D721Med (cell line): ENCODE data around the gene ADSS1.
"Not testable (repeated sequence)": the region's sequence is repeated elsewhere in the genome, so short reads cannot be mapped to it uniquely, and the experiment has no call there.

Experiments used
- DNase-seq: peaks from one replicate; pipeline ENCODE4 v3.0.0; 2011; ENCODE audit warnings: low spot score; ENCODE audit not compliant: insufficient read length
- FAIRE-seq: peaks from 2 replicates; lab custom pipeline; 2011; peaks lifted over from hg19 to GRCh38; lab: Jason Lieb, UNC
- TF ChIP-seq, protein P1 (sequence below): IDR thresholded peaks from 2 replicates; pipeline ENCODE4 v1.5.1; 2012; ENCODE audit warnings: mild to moderate bottlenecking, control low read depth; ENCODE audit not compliant: insufficient read depth; ENCODE audit errors: missing control alignments

Gene ADSS1

DNA sequence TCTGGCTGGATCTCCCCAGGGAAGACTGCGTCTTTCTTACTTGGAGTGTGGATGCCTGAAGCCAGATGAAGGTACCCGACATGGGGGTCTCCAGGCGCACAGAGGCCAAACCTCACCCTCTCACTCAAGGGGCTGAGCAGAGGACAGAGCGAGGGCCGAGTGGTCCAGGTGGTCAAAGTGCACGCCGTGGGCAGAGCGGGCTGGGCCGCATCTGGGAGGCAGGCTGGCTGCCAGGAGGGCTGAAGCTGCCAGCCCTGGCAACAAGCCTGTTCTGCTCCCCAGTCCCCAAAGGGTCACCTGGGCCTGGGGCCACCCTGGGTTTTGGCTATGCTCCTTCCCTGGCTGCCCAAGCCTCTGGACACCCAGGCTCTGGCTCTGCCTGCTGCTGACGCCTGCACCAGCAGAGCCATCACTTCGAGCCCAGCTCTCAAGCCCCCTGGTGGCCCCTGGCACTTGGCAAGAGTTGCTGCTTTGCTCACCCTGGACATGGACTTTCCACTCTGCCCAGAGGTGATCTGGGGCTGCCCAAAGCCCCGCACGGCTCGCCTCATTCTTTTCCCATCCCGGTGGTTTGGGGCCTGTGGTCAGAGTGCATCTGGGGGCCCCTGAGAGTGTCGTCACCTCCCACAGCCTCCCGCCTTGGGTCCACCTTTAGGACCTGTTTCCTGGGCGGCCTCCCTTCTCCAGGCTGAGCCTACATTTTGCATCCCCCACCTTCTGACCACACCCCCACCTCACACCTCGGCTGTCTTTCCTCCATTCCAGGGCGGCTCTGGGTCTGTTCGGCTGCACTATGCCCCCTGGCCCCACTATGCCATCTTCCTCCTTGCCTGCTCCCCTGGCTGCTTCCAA is 2.8 kb downstream of the ADSS1 start:
- FAIRE-seq: no peak
- no peak for DNase-seq
- TF ChIP-seq, protein P1, sequence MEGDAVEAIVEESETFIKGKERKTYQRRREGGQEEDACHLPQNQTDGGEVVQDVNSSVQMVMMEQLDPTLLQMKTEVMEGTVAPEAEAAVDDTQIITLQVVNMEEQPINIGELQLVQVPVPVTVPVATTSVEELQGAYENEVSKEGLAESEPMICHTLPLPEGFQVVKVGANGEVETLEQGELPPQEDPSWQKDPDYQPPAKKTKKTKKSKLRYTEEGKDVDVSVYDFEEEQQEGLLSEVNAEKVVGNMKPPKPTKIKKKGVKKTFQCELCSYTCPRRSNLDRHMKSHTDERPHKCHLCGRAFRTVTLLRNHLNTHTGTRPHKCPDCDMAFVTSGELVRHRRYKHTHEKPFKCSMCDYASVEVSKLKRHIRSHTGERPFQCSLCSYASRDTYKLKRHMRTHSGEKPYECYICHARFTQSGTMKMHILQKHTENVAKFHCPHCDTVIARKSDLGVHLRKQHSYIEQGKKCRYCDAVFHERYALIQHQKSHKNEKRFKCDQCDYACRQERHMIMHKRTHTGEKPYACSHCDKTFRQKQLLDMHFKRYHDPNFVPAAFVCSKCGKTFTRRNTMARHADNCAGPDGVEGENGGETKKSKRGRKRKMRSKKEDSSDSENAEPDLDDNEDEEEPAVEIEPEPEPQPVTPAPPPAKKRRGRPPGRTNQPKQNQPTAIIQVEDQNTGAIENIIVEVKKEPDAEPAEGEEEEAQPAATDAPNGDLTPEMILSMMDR: no peak

DNA sequence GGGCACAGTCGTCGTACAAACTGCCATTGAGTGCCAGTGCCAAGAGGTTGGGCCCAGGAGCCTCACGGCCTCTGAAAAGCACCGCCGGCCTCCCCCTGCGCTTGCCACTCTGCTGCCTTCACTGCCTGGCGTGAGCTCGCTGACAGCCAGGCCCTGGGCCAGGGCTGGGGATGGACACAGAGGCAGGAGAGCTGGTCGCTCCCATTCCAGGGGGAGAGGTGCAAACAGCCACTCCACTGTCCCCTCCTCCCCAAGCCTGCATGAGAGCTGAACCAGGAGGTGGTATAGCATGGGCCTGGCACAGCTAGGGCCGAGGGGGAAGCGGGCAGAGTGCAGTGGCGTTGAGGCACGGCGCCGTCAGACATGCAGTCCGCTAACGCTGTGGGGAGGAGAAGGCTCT is 4.6 kb downstream of the ADSS1 start:
- FAIRE-seq (no peak), DNase-seq (no peak)
- TF ChIP-seq, protein P1: no peak

DNA sequence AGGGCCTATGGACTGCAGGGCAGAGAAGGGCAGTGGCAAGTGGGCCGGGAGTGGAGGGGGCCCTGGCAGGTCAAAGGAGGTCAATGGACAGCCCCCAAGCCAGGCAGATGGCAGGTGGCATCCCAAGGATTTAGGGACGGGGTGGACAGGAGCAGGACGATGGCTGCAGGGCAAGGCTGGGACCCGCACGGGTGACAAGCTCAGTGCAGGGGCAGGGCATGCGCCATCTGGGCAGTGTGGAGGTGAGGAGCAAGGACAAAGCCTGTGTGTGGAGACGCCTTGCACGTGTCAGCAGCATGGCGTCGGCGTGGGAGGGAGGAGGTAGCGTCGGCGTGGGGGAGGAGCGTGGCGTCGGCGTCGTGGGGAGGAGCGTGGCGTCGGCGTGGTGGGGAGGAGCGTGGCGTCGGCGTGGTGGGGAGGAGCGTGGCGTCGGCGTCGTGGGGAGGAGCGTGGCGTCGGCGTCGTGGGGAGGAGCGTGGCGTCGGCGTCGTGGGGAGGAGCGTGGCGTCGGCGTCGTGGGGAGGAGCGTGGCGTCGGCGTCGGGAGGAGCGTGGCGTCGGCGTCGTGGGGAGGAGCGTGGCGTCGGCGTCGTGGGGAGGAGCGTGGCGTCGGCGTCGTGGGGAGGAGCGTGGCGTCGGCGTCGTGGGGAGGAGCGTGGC is 5.3 kb downstream of the ADSS1 start:
- not testable (repeated sequence) for DNase-seq, FAIRE-seq

DNA sequence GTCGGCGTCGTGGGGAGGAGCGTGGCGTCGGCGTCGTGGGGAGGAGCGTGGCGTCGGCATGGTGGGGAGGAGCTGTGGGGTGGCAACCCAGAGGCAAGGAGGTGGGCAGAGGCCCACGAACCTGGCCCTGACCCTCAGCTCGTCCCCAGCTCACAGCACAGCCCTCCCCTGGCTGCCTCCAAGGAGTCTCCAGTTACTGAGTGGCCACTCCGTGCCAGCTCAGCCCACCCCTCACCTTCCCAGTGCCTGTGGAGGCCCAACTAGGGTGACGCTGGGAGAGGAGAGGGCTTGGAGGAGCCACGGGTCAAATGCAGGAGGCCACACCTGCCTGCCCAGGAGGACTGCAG is 5.8 kb downstream of the ADSS1 start:
- DNase-seq (no peak), FAIRE-seq (no peak)
- TF ChIP-seq, protein P1: no peak

DNA sequence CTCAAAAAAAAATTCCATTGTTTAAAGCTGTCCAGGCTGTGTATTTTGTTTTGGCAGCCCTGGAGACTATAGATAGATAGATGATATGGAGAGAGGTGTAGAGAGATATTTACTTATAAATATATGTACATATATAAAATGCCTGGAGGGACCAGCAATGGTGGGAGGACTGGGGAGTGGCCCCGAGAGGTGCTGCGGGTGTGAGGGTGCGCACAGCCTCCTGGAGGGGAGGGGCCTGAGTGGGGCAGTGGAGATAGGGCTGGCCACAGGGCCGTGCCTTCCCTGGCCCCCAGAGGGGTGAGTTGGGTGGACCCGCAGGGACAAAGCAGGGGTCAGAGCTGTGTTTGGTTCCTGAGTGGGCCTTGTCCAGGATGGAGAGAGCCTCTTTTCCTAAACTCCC is 6.5 kb downstream of the ADSS1 start:
- TF ChIP-seq, protein P1: no peak
- DNase-seq (no peak), FAIRE-seq (no peak)

DNA sequence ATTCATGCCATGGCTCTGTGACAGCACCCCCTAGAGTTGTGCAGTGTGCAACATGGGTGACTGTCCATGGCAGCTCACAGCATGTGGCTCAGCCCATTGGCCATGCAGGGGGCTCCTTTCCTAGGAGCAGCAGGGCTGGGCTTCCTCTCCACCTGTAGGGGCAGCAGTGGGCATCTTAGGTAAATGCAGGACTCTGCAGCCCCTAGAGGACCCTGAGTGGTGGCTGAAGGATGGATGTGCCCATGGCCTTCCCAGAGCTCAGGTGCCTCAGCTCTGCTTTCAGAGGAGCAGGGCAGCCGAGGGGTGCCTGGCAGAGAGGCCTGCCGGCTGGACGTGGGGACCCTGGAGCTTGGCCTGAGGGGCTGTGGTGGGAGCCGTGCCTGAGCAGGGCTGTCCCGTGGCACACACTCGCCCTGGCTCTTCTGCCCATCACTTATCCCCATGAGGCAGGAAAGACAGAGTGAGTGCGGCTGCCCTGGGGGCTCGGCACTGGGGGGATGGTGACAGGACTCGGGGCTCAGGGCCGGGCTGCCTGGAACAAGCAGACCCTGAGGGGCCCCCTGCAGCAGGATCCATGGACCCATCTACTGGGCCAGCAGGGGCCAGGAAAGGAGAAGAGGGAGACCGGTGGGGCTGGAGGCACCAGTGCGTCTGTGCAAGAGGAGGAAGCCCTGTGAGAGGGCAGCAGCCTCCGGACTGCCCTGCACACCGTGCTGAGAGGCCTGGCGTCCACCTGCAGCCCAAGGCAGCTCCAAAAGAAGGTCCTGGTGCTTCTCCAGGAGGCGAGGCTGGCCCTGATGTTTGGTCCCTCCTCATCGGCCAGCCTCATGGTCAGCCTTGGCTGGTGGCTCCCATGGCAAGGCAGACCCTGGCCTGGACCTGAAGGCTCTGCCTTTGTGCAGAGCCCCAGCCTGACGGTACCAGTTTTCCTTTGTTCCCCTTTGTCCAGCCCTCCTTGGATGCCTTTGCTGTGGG is 7.6 kb downstream of the ADSS1 start:
- DNase-seq (no peak), FAIRE-seq (no peak)
- TF ChIP-seq, protein P1: peak; percentile 9

DNA sequence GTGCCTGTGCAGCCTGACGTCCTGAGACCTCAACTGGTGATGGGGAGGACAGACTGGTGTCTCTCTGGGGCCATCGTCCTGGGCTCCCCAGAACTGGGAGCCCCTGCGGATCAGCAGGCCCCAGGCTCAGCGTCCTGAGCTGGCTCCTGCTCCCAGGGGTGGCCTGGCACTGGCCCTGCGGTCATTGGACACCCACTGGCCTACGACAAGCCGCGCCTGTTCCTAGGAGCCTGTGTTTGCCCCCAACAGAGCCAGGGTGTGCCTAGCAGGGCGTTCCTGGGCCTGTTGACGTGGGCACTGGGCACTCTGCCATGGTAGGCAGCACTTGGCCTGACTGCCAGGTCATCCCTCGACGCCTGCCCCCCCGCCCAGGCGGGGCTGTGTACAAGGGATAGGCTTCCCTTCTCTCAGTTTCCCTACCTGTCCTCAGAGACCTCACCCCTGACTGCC is 8.4 kb downstream of the ADSS1 start:
- FAIRE-seq (no peak), DNase-seq (no peak)
- TF ChIP-seq, protein P1: no peak
